GM19468 (cell line): ENCODE results near the gene TFAP2B.
A peak's percentile ranks its signal among the peaks of the same experiment; 100 is the strongest.

Experiments used
- ATAC-seq: cut with Tn5 transposase; IDR thresholded peaks from one replicate; pipeline ENCODE4 v1.9.1; 2021; ENCODE audit warnings: mild to moderate bottlenecking, moderate library complexity, moderate number of reproducible peaks; ENCODE audit not compliant: unreplicated experiment; ENCODE audit errors: extremely low read depth

TFAP2B gene

DNA sequence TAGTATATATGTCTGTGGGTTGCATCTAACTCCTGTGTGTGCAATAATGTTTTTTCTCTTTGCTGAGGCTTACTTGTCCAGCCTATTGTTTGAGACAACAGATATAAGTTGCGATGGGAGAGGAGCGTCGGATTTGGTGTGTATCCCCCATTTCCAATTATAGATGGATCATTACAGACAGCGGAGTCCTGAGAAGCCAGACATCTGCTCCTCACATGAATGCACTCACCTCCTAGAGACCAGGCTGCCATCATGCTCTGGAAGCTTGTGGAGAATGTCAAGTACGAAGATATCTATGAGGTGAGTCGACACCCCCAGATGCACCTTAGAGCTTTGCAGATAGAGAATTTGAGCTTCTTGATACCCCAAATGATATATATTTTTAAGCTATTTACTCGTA lies at the start of gene TFAP2B:
Gene TFAP2B (plus strand): TSS at position 199 of the 400 bp plus-strand sequence. CDS start 21 bp downstream, at position 220.
- ATAC-seq = no peak

DNA sequence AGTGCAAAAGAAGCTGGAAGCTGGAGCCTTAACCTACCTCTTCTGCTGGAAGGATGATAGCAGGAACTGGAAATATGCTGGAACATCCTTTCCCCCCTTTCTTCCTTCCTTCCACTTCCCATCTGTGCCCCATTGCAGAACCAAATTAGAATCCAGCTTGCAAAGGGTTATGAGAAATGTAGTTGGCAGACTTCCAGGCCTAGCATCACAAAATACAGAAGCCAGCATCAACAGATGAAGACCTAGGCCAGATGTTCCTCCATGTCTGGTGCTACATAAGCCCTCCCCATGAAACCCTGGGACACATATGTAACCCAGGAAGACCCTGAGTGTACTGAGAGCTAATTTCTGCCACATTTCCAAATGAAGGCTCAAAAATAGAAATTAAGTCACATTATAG lies 40.0 kb upstream of the TFAP2B start:
- ATAC-seq = no peak

DNA sequence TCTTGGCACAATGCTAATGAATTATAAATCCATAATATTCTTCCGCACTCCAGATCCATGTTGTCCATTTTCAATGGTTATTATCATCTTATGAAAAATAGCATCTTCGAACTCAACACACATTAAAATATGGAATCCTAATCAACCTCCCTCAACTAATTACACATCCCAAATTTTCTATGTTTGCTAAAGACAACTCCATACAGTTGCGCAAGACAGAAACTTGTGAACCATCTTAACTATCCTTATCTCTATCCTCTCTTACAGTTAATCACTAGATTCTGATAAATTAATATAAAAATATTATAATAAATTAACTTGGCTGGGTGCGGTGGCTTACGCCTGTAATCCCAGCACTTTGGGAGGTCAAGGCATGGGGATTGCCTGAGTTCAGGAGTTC lies 38.3 kb upstream of the TFAP2B start:
- no peak for ATAC-seq

DNA sequence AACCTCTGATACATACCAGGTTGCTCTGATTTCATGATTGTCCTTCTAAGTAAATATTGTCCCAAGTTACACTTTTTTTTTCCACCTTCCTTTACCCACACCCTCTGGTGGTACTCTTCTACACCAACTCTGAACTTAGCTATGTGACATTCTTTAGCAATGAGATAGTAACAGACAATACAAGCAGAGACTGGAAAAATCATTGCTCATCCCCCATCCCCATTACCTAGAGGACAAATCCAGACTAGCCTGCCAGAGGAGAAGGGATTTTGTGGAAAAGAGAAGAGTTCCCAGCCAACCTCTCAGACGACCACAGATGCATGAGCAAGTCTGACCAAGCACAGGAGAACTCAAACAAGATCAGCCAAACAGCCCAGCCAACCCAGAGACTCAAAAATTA lies 32.8 kb upstream of the TFAP2B start:
- no peak for ATAC-seq

DNA sequence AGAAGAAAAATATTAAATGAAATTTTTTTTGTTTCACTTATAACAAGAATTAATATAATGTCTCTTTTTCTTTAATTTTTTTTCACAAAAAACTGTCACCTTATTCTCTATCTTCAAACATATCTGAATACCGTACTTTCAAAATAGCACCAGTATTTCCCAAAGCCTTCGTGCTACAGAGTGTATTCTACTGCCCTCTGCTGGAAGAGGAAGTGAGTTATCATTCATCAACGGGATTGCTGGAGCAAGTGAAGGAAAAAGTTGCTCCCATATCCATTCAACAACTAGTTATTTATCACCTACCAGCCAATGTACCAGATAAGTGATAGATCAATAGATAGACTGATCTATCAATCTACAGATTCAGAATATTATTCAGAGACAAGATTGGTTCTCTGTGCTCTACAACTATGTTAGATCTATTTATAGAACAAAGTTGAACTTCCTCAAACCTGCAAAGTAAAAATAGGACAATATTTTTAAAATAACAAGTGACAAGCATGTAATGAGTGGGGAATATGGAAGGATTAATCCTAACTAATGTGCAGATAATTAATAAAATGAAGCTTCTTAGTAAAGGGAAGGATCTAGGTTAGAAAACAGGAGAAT lies 26.7 kb upstream of the TFAP2B start:
- peak; percentile 56 for ATAC-seq

DNA sequence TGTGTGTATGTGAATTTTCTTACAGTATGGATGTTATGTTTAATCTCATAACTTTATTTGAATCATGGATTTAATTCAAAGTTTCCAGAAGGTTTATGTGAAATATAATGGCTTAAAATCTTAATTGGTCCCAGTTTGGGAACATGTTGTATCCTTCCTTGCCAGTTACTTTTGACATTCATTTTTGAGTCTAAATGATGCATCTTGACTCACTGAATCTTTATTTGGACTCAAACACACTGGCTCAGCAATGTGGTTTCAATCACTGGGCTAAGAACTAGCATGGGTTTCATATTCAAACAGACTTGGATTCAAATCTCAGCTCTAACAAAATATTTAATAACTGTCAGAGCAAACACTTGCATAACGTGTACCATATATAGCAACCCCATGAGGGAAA lies 25.9 kb upstream of the TFAP2B start:
- no peak for ATAC-seq

DNA sequence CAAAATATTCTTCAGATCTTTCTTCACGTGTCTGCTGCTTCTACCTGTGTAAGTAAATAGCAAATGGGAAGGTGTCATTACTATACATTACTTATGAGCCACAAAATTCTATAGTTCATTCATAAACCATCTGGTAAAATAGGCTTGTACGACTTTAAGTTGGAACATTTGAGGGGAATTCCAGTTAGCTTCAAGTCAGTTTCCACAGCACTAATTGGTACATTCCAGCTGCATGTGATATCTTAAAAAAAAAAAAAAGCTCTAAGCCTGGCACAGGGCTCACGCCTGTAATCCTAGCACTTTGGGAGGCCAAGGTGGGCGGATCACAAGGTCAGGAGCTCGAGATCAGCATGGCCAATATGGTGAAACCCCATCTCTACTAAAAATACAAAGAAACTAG lies 23.1 kb upstream of the TFAP2B start:
- no peak for ATAC-seq

DNA sequence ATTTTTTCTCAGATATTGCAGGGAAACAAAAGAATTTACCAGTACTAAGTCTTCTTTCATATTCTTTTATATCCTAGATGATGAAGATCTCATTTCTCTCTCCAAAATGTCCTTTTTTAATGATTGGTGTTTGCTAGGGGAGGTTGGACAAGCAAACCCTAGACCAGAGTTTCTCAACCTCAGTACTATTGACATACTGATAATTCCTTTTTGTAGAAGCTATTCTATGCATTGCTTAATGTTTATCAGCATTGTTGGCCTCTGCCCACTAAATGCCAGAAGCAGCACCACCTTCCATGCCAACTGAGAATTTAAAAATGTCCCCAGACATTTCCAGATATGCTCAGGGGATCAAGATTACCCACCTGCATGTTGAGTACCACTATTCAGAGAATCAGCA lies 14.4 kb upstream of the TFAP2B start:
- no peak for ATAC-seq

DNA sequence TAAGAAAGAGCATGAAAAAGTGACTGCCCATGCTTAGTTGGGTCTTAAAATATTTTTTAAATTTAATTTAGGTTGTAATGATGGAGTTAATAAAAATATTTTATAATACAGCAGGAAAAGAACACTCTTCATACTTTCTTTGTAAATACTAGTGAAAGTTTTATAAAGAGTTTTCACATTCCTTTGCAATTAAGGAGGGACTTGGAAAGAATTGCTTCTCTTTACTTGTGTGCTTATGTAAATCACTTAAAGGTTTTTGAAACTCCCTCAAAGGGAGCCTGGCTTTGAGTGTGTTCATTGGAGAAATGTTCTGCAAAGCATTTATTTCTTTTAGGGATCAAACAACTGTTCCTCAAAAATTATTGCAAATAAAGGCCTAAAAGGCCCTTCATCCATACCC lies 11.6 kb upstream of the TFAP2B start:
- ATAC-seq = no peak

DNA sequence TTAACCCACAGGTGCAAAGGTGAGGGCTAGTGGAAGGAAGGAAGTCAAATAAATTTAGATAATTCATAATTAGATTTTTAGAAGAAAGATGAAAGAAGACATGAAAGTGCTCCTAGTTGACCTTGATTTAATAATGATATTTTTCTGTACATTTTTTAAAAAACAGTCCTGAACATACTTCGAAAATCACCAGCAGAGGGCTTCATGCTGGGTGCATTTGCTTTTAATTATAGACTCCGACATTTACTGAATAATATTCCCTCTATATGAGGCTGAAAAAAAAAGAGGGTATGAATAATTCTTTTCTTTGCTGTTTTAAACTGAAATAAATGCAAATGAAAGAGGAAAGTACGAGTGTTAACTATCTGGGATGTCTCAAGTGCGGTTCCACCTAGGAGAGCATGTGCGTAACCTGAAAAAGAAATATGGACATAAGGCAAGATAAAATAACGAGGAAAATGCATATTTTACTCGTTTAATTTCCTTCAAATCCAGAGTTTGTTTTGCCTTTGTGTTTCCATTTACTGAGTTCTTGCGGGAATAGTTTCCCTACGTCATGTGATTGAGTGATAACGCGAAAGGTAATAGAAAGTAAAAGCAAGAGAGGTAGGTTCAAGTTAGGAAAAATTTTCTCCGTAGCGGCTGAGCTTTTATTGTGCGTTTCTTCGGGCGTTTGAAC lies 3.1 kb upstream of the TFAP2B start:
- no peak for ATAC-seq

DNA sequence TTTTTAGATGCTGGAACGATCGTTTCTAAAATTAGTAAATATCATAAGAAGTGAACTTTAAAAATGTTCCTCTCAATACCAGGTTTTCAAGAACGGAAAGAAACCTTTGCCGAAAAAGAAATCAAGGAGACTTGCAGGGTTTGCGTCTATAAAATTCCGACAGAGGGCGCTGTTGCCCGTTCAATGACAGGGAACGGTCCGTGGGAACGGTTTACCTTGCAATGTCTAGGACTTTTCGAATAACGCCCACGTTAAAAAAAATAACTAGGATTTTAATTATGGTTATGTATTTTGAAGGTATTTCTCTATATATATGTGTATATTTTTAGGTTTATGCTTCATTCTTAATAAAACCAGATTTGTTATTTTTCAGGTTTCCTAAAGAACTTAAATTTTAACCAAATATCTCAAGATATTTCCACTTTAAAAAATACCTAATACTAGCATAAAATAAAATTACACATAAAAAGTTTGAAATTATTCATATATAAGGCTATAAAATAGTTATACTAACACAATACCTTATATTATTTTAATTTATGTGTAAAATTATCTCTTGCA lies 2.5 kb upstream of the TFAP2B start:
- peak; percentile 61 for ATAC-seq

DNA sequence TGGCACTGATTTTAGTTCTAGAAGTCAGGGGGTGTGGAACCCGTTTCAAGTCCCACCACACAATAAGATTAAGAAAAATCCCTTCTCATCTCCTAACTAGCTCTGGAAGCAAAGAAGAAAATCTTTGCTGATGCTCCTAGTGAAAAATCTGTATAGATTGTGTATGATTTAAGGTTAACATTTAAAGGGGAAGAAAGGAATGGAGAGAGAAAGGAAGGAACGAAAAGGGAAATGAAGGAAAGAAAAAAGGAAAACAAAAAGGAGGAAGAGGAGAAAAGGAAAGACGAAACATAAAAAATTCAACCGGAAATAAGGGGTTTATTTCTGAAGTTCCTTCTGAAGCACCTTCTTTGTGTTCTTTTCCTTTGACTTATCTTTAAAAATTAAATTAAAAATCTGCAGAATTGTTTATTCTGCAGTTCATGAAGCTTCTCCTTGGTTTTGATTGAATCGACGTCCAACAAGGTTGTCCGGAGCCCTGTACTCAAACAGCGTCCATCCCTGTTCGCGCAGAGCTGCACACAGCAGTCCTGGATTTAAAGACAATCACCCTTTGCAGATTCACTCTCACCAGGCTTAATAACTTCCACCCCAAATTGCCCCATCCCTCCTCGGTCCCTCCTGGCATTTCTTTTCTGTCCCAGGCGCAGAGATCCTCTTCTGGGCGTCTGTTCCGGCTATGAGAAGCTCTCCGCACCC lies 1.6 kb upstream of the TFAP2B start:
- ATAC-seq = no peak

DNA sequence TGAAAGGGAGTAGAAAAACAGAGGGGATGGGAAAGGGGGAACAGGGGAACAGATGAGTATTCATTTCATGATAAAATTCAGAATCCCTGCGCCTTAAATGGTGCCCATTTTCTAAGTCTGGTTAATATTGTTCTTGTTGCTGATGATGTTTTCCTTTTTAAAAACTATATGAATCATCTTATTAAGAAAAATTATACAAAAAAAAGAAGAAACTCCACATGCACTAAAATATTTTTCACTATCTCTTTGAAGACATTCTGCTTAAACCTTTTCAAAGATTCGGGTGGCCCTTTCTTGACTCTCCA lies 1.1 kb upstream of the TFAP2B start:
- ATAC-seq = no peak

DNA sequence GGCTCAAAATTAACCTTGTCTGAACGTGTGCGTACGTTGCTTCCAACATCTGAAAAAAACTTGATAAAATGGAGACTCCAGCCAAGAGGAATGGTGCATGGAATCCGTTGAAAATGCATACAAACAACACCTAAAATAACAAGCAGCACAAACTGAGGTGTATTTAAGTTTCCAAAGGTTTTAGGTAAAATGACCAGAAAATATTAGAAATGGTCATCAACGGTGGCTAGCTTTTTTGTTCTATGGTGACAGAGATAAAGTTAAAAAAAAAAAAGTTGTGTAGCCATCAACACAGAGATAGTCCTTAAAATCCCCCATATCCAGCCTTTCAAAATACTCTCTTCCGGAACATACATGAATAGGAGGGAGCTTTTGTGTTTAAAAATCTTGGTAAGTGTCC lies 651 bp upstream of the TFAP2B start:
- ATAC-seq = no peak

DNA sequence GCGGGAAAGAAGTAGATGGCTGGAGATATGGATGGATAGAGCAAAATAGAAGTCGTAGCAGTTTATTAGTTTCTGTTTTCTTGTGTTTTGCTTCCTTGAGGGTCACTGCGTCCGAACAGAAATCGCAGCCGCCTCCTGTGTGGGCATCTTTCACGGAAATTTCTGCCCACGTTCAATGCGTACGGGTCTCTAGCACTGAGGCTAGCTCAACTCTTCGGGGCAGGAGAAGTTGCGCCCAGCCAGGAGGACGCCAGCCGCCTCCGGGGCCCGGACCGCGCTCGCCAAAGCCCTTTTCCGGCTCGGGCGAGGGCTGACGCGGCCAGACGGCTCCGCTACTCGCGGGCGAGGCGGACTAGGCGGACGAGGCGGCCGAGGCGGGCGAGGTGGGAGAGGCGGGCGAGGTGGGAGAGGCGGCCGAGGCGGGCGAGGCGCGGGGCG lies 814 bp downstream of the TFAP2B start:
- no peak for ATAC-seq

DNA sequence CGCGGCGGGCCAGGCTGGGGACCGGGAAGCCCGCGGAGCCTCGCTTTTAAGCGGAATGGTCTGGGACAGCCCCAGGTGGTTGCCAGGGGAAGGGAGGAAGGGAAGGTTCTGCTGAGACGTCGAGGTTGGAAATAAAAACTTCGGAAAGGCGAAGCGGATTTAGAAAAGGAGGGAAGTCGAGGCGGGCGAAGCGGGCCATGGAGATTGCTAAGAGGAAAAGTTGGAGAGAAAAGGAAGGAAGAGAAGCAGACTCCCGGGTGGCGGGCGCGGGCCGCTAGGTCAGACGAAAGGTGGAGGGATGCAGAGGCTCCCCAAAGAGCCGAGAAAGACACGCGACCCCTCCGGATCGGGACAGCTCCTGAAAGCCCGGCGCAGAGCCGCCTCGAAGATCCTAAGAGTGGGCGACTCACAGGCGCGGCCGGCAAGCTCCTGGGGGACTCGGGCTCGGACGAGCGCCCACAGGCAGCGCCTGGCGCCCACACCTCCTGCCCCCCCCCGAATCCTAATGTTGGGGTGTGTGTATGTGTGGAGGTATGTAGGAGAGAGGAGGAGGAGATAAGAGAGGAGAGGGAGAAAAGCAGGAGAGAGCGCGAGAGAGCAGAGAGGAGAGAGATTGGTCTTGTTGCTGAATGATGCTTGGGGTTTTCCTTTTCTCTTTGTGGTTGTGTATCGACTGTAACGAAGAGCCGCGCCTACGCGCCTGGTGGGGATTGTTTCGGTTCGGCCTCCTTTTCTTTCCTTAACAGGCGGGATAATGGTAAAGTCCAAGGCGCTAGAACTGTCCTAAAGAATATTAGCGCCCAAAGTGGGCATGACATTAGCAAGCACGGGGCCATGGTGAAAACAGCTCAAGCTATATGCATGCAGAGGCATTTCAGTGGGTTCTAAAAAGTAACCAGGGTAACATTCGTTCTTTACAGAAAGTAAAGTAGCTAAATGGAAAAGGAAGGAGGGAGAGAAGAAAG lies 1.5 kb downstream of the TFAP2B start:
- no peak for ATAC-seq

DNA sequence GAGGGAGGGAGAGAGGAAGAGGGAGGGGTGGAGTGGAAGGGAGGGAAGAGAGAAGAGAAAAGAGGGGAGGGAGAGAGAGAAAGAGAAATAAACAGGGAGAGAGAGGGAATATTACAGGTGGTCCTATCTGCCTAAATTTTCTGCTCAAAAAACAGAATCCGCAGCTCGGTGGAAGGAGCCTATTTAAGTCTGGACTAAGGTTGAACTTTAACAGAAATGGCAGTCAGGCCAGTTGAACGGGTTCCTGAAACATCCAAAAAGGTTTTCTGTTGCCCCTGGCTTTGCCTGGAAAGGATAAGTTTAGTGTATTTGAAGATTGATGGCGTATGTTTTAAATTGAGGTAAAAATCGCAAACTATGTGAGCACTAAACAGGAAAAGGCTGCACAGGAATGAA lies 2.2 kb downstream of the TFAP2B start:
- ATAC-seq = no peak

DNA sequence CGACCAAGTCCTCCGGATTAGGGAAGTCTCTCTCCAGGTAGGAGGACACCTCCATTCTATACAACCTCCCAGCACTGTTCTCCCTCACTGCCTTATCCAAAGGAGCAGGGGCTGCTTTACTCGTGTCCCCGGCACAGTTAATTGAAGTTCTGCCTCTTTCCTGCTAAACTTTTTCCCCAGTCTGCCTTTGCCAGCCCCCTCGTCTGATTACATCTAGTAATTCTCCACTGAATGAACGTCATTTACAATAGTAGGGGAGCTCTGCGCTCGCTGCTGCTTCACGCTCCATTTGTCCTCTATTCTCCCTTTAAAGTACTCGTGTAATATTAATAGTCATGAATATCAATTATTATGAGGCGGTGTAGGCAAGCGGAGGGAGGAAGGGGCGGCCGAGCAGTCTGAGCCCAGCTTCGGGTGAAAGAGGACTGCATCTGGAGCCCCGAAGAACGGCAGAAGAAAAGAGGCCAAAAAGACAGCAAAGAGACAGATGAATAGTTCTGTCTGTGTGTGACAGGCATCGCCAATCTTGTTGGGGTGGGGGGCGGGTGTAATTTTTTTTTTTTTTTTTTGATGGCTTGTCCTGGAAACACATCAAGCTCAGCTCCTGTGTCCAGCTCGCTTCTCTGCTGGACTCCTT lies 2.9 kb downstream of the TFAP2B start:
- no peak for ATAC-seq

DNA sequence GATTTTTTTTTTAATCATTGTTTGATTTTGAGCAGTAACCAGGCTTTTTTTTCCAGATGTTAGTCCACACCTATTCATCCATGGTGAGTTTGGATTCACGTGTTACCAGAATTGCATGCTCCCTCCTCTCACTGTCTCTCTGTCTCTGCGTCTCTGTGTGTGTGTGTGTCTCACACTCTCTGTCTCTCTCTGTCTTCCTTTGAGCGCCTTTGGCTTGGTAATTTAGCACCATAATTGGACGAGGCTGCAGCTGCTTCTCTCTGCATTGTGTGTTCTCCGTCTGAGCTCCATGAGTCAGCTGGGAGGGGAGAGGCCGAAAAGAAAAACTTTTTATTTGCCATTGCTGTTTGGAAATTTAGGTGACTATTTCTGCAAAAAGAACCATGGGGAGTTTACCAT lies 3.4 kb downstream of the TFAP2B start:
- no peak for ATAC-seq
